Fibroblast of upper back skin (primary cell): ENCODE data around the gene SYF2.
A peak's percentile ranks its signal among the peaks of the same experiment; 100 is the strongest.
"Not testable (repeated sequence)": the region's sequence is repeated elsewhere in the genome, so short reads cannot be mapped to it uniquely, and the experiment has no call there.

Experiments used
- DNase-seq: peaks from one replicate; pipeline ENCODE4 v3.0.0-alpha.2; 2013

SYF2 gene

DNA sequence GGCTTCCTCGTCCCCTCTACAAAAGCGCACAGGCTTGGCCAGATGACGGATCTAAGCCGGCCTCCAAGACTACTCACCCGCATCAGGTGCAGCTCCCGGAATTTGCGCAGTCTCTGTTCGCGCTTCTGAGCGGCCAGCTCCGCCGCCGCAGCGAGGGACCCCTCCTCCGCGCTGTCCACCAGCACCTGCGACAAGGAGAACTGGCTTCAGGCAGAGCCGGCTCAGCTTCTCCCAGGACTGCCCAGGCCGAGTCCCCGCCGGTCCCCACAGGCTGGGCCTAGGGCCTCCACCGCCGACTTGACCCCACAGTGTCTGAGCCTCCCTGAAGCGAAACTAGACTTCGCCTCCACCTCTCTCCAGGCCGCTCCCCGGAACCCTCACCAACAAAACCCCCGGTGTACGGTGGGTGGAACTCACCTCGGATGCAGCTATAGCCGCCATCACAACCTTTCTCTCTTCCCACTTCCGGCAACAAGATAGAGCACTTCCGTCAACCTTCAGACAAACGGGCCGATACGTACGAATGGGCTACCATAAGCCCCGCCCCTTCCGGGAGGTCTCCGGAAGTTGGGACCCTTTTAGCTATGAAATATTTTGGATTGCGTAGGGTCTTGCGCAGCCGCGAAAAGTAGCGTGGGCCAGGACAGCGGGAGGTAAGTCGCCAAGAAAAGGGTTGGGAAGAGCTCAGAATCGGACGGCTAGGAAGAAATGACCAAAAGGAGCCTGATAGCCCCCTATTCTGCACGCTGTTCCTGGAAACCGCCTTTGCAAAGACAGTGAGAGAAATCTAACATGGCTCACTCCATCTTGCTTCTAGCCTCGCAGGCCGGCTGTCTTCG is at the start of gene SYF2:
TSS of gene SYF2 (minus strand) at position 476 of the 839 bp plus-strand sequence. CDS start at position 441, 35 bp downstream.
- peak; percentile 95 for DNase-seq

- not testable (repeated sequence) for DNase-seq
These were observed 47.4 kb upstream of the SYF2 start for GRCh38 chr1:25279693-25280111.

DNA sequence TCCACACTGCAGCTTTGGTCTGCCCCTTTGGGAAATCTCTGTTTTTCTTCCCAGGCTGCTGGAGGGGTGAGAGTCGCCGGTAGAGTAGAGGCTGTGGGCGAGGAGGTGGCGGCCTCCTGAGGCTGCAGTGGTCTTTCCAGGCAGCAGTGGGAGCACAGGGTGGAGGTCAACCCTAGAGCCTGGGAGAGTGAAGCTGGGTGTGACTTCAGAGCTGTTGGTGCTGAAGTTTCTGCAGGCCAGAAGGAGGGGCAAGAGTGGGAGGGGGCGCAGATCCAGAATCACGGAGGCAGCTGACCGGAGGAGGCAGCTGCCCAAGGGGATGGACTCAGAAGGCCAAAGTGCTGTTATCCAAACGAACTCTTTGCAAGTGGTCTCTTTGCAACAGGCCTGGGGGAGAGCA is 46.5 kb upstream of the SYF2 start:
- not testable (repeated sequence) for DNase-seq

GRCh38 chr1:25278358-25278757 is 46.1 kb upstream of the SYF2 start:
- DNase-seq = not testable (repeated sequence)

DNA sequence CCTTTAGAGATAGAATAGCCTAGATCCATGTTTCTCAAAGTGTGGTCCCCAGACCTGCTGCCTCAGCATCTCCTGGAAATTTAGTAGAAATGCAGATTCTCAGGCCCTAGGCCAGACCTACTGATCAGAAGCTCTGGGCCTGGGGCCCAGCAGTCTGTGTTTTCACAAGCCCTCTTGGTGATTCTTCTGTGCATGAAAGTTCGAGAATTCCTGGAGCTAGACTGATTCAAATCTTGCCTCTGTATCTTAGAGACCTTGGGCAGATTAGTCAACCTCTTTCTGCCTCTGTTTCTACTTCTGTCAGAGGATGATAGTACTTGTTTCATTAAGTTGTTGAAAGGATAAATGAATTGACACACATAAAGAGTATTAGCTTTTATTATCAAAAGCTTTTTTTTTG is 45.0 kb upstream of the SYF2 start:
- DNase-seq = not testable (repeated sequence)

GRCh38 chr1:25275648-25276047 is 43.3 kb upstream of the SYF2 start:
- not testable (repeated sequence) for DNase-seq

DNA sequence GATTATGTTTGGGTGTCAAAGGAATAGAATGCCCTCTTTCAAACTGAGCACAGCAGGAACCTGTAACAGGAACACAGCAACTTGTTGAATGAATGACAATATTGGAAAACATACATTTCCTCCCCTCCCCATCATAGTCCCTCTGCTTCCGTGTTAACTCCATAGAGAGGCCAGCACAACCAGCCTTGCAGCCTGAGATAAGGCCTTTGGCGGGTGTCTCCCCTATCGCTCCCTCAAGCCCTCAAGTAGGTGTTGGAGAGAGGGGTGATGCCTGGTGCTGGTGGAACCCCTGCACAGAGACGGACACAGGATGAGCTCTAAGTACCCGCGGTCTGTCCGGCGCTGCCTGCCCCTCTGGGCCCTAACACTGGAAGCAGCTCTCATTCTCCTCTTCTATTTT is 39.9 kb upstream of the SYF2 start, which contains the start of gene RHD:
TSS of gene RHD (plus strand) at position 272 of the 400 bp plus-strand sequence. CDS start at position 311, 39 bp downstream.
- DNase-seq = not testable (repeated sequence)

DNA sequence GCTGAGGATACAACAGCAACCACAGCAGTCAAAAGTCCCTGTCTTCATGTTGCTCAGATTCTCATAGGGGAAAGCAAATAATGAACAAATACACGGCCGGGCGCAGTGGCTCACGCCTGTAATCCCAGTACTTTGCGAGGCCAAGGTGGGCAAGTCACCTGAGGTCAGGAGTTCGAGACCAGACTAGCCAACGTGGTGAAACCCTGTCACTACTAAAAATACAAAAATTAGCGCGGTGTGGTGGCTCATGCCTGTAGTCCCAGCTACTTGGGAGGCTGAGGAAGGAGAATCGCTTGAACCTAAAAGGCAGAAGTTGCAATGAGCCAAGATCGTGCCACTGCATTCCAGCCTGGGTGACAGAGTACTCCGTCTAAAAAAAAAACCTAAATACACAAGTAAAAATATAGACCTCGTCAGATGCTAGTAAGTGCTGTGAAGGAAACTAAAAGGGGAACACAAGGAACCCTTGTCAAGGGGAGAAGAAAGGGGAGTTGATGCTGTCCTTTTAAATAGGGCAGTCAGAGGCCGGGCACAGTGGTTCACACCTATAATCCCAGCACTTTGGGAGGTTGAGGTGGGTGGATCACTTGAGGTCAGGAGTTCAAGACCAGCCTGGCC is 36.0 kb upstream of the SYF2 start:
- DNase-seq = not testable (repeated sequence)

GRCh38 chr1:25267288-25268142 is 35.2 kb upstream of the SYF2 start:
- peak; percentile 85 for DNase-seq

GRCh38 chr1:25266554-25267287 is 34.4 kb upstream of the SYF2 start:
- DNase-seq = not testable (repeated sequence)

DNA sequence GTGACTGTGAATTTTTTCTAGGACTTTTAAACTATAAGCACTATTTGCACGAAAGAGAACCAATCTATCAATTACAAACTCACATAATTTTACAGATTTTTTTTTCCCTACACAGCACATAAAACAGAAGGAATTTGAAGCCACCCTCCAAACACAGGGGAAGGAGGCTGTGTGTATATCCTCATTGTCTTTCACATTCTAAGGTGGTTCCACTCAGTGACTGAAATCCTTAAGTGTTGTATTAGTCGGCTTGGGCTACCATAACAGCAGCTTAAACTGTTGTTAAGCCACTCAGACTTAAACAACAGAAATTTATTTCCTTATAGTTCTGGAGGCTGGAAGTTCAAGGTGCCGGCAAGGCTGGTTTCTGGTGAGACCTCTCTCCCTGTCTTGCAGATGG is 28.0 kb upstream of the SYF2 start:
- not testable (repeated sequence) for DNase-seq

- peak; percentile 20 for DNase-seq
These were observed 27.5 kb upstream of the SYF2 start for GRCh38 chr1:25259813-25260212.

DNA sequence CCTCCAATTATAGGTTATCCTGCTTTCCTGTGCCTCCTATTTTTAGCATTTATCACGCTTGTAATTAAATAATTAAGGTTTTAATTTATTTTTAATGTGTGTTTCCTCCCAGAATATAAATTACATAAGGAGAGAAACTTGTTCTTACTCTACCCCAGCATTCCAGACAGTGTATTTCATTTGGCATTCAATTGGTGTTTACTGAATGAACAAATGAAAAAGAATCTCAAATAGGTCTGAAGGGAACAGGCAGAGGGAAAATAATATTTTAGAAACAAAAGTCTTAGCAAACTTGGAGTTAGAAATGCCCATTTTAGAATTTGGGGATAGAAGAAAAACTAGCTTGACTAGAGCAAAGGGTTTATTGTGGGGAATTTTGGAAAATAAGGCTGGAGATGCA is 24.9 kb upstream of the SYF2 start:
- no peak for DNase-seq

GRCh38 chr1:25256578-25256965 is 24.3 kb upstream of the SYF2 start:
- no peak for DNase-seq

- no peak for DNase-seq
These were observed 23.6 kb upstream of the SYF2 start for GRCh38 chr1:25255706-25256577.

- peak; percentile 55 for DNase-seq
These were observed 21.6 kb upstream of the SYF2 start for GRCh38 chr1:25253911-25254310.

DNA sequence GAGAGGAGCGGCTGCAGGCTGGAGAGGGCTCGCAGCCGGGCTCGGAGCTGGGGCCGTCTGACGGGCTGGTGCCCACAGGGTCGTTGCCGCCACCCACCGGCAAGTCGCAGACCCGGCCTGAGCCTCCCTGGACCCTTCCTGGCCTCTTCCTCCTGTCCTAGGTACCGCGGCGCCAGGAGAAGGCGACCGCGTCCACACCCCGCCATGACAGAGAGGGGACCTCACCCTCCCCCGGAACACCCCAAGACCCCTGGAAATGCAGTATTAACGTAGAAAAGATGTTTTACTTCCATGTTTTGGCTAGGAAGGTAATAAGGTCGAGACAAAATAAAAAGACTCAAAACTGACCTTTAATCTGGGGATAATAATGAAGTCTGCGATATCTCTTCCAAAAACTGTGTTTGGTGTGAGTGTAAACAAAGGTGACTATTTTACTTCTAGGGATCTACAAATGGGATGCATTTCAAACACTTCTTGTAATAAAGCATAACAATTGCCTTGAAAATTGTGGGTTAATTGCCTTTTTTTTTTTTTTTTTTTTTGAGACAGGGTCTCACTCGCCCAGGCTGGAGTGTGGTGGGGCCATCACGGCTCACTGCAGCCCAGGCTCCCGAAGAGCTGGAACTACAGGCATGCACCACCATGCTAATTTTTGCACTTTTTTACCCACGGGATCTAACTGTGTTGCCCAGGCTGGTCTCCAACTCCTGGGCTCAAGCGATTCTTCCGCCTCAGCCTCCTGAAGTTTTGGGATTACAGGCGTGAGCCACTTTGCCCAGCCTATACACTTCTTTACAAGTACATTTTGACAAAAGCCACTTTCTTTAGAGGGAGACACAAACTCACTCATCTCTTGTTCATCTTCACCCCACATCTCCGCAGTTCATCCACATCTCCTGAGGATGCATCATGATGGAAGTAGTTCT is 15.8 kb upstream of the SYF2 start:
- no peak for DNase-seq

DNA sequence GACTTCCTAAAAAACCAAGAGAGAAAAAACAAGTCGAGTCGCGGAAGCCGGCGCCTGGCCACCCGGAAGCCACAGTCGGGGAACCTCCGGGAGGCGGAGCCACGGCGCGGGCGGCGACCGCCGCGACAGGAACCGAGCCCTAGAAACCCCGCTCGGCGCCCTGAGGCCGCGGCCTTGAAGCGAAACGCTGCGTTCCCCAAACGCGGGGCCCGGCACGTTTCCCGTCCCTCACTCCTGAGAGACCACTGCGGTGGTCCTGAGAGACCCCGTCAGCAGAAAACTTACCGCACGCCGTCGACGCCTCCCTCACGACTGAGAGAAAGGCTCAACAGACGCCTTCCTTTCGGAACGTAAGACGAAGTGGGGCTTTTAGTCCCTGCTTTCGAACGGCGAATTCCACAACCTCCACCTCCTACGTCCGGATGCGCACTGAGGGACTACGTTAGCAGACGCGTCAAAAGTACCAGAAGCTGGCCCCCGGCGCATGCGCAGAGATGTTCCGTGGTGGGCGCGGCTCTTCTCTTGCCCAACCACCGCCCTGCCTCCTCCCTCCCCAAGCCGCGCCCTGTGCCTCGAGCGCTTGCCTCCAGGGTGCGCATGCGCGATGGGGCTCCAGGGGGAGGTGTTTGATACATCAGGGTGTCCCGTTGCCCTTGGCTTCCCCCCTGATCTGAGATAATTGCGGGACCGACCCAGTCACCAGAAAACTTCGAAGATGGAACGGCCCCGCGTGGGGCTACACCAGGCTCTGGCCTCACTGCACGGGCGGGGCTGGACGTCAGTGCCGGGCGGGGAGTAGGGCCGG is 14.9 kb upstream of the SYF2 start, which contains the start of gene RSRP1:
TSS of gene RSRP1 (minus strand) at position 431 of the 805 bp plus-strand sequence. CDS start 491 bp downstream, outside the sequence.
- DNase-seq = peak; percentile 99

DNA sequence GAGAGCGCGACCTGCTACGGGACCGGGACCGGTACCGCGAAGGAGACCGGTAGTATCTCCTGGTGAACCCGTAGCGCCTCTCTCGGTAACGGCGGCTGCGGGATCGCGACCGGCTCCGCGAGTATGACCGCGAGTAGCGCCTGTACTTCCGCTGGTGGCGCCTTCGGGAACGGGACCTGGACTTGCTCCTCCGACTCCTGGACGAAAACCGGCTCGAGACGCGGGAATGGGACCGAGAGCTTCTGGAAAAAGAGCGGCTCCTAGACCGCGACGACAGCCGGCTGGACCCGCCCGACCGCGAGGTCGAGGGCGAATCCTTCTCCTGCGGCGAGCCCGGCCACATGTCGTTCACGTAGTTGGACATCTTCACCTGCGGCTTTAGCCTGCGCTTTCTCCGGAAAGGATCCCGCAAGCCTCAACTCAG is 14.3 kb upstream of the SYF2 start:
- DNase-seq = no peak
